Measurements from ENCODE around the gene BPIFA1.

BPIFA1 gene

GRCh38 chr20:33235696-33236095, at the start of gene BPIFA1:
Gene BPIFA1, plus strand, starts transcription at chr20:33235996. Its CDS starts 1,716 bp downstream, at chr20:33237712.
- no peak for DNase-seq (ENCODE audit: insufficient read length, low spot score)
- no peak for FAIRE-seq

- no peak for DNase-seq (ENCODE audit: insufficient read length, low spot score)
- FAIRE-seq = no peak
Observed at GRCh38 chr20:33187491-33187890, 48.3 kb upstream of the BPIFA1 start.

- no peak for DNase-seq (ENCODE audit: insufficient read length, low spot score)
- no peak for FAIRE-seq
Observed at GRCh38 chr20:33188421-33188820, 47.4 kb upstream of the BPIFA1 start.

GRCh38 chr20:33191484-33191883, 44.3 kb upstream of the BPIFA1 start:
- FAIRE-seq = no peak
- DNase-seq (ENCODE audit: insufficient read length, low spot score) = no peak

GRCh38 chr20:33191955-33192354, 43.8 kb upstream of the BPIFA1 start:
- DNase-seq (ENCODE audit: insufficient read length, low spot score) (no peak), FAIRE-seq (no peak)

GRCh38 chr20:33192912-33193501, 42.8 kb upstream of the BPIFA1 start:
- FAIRE-seq (no peak), DNase-seq (ENCODE audit: insufficient read length, low spot score) (no peak)

- DNase-seq (ENCODE audit: insufficient read length, low spot score) (no peak), FAIRE-seq (no peak)
Observed at GRCh38 chr20:33199026-33199425, 36.8 kb upstream of the BPIFA1 start.

- no peak for DNase-seq (ENCODE audit: insufficient read length, low spot score)
- no peak for FAIRE-seq
Observed at GRCh38 chr20:33202451-33202850, 33.3 kb upstream of the BPIFA1 start.

GRCh38 chr20:33203444-33203843, 32.4 kb upstream of the BPIFA1 start:
- DNase-seq (ENCODE audit: insufficient read length, low spot score) = no peak
- FAIRE-seq = no peak

GRCh38 chr20:33209789-33210188, 26.0 kb upstream of the BPIFA1 start:
- FAIRE-seq (no peak), DNase-seq (ENCODE audit: insufficient read length, low spot score) (peak; percentile 50)

GRCh38 chr20:33210371-33210770, 25.4 kb upstream of the BPIFA1 start:
- DNase-seq (ENCODE audit: insufficient read length, low spot score) (no peak), FAIRE-seq (no peak)

GRCh38 chr20:33211817-33212424, 23.9 kb upstream of the BPIFA1 start:
- no peak for FAIRE-seq
- DNase-seq (ENCODE audit: insufficient read length, low spot score) = peak; percentile 32

- FAIRE-seq (no peak), DNase-seq (ENCODE audit: insufficient read length, low spot score) (no peak)
Observed at GRCh38 chr20:33217052-33217451, 18.7 kb upstream of the BPIFA1 start, which contains the start of gene BPIFA3. Gene BPIFA3, plus strand, starts transcription at chr20:33217352. Its CDS starts 185 bp downstream, at chr20:33217537.

GRCh38 chr20:33224399-33224798, 11.4 kb upstream of the BPIFA1 start:
- DNase-seq (ENCODE audit: insufficient read length, low spot score) (no peak), FAIRE-seq (no peak)

- DNase-seq (ENCODE audit: insufficient read length, low spot score) (no peak), FAIRE-seq (no peak)
Observed at GRCh38 chr20:33229843-33230242, 6.0 kb upstream of the BPIFA1 start.

GRCh38 chr20:33231237-33231636, 4.6 kb upstream of the BPIFA1 start:
- no peak for FAIRE-seq

GRCh38 chr20:33232486-33233072, 3.2 kb upstream of the BPIFA1 start:
- no peak for DNase-seq (ENCODE audit: insufficient read length, low spot score)
- no peak for FAIRE-seq

More at GRCh38 chr20:33231237-33231636, 4.6 kb upstream of the BPIFA1 start:
- no peak for DNase-seq (ENCODE audit: insufficient read length, low spot score)

GRCh38 chr20:33233129-33233774, 2.5 kb upstream of the BPIFA1 start:
- FAIRE-seq (no peak), DNase-seq (ENCODE audit: insufficient read length, low spot score) (no peak)

GRCh38 chr20:33234050-33234449, 1.7 kb upstream of the BPIFA1 start:
- DNase-seq (ENCODE audit: insufficient read length, low spot score) (no peak), FAIRE-seq (no peak)

GRCh38 chr20:33236351-33236750, 555 bp downstream of the BPIFA1 start:
- FAIRE-seq = no peak

GRCh38 chr20:33237989-33238388, 2.2 kb downstream of the BPIFA1 start:
- no peak for DNase-seq (ENCODE audit: insufficient read length, low spot score)
- FAIRE-seq = no peak

More at GRCh38 chr20:33236351-33236750, 555 bp downstream of the BPIFA1 start:
- DNase-seq (ENCODE audit: insufficient read length, low spot score) = no peak

GRCh38 chr20:33239418-33239817, 3.6 kb downstream of the BPIFA1 start:
- no peak for DNase-seq (ENCODE audit: insufficient read length, low spot score)
- FAIRE-seq = no peak

All from GM19239 (cell line).